ENCODE results near the gene P2RY2.

P2RY2 gene

DNA sequence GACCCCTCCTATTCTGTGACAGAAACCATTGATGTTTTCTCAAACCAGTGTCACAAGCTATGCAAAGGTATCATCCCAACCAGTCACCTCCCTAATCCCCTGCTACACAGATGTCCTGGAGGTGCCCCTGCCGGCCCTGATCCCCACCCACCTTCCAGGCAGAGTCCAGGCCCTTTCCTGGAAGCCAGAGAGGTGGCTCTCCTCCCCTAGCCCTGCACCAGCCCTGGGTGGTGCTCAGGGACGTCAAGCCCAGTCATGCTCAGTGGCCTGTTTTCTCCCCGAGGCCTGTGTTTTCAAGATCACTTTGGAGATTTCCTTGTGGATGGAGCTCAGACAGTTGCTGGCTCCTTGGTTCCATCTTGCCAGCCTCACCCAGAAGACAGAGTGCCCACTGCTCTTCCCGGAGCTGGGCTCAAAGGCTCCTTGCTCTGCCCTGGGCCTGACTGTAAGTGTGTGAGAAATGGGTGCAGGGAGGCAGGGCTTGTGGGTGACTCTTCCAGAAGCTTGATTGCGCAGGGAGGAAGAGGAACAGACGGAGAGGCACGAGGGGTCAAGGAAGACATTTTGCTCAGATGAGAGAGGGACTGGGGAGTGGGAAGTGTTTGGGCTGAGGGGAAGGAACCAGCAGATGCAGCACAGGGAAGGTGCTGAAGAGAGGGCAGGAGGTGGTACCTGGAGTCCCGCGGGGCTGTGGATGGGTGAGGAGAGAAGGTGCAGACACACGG, 65.4 kb downstream of the P2RY2 start:
- no peak for DNase-seq (ENCODE audit: low spot score)

GRCh38 chr11:73284106-73284505, 66.0 kb downstream of the P2RY2 start:
- no peak for DNase-seq (ENCODE audit: low spot score)

- no peak for DNase-seq (ENCODE audit: low spot score)
These were observed 67.6 kb downstream of the P2RY2 start for GRCh38 chr11:73285721-73286120.
